GM23338 (cell line): ENCODE data around the gene DAAM1.

ENCODE experiments used
- CREB1 ChIP-seq: fragments of 250-450 bp; sonication (Bioruptor Pico); IDR thresholded peaks from 2 replicates; pipeline ENCODE4 v1.5.0; 2020; ENCODE audit warnings: low read depth, mild to moderate bottlenecking, moderate library complexity
- EZH2 ChIP-seq: fragments of 200-600 bp; sonication (generic); IDR thresholded peaks from one replicate; pipeline ENCODE4 v1.8.0; 2017; ENCODE audit warnings: antibody characterized with exemption, mild to moderate bottlenecking, low read depth; ENCODE audit not compliant: unreplicated experiment
- EZH2phosphoT487 ChIP-seq: fragments of 200-600 bp; sonication (generic); IDR thresholded peaks from one replicate; pipeline ENCODE4 v1.8.1; 2018; ENCODE audit warnings: antibody characterized with exemption; ENCODE audit not compliant: unreplicated experiment
- POLR2AphosphoS5 ChIP-seq: IDR thresholded peaks from 2 replicates; pipeline ENCODE4 v1.6.1; 2016; ENCODE audit warnings: antibody characterized with exemption, low read depth
- ZNF114 ChIP-seq: fragments of 250-450 bp; sonication (Bioruptor Pico); IDR thresholded peaks from 2 replicates; pipeline ENCODE4 v1.5.0; 2020; ENCODE audit warnings: mild to moderate bottlenecking, moderate library complexity
- ZNF331 ChIP-seq: fragments of 250-450 bp; sonication (Bioruptor Pico); IDR thresholded peaks from 2 replicates; pipeline ENCODE4 v1.5.0; 2020; ENCODE audit warnings: low read depth, mild to moderate bottlenecking, moderate library complexity
- TF ChIP-seq, protein P1 (sequence below): IDR thresholded peaks from one replicate; pipeline ENCODE4 v1.6.1; 2018; ENCODE audit warnings: antibody characterized with exemption; ENCODE audit not compliant: unreplicated experiment
- TF ChIP-seq, protein P2 (sequence below), 2 experiments: fragments of 200-600 bp in 1 of 2; sonication (generic) in 1 of 2; conservative IDR thresholded peaks; 2 replicates each; pipeline versions ENCODE4 v1.5.1 to v1.6.1; 2016 to 2017; ENCODE audit warnings: antibody characterized with exemption in 2 of 2, low read depth in 2 of 2, mild to moderate bottlenecking in 2 of 2, moderate library complexity in 1 of 2

DNA sequence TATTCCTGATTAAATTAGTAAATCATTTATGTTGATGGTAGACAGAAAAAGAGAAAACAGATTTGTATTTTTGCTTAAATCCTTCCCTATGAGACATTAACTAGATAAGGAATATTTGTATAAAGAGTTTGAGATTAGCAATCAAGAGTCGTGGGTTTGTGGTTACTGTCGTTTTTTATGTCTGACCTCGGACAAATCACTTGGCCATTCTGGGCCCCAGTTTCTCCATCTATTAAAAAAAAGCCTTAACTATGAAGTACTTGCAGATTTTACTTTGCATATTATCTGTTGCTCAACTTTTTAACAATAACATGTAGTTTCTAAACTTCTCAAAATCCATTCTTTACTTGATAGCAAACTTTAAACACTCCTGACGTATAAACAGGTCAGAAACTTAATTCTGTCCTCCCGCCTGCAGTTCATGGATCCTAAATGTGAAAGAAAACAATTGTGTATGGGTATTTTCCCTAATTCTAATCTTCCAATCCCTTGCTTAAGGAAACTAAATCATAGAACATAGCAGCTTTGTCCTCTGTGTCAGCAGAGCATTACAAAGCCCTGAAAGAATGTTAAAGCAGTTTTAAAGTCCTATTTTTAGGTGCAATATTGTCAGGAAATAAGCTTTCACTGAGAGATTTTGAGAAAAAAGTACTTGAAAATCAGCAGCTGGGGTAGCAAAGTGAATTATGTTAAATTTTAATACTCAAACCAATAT lies 158.5 kb downstream of the DAAM1 start:
- TF ChIP-seq EZH2phosphoT487 (no peak), CREB1 (CRISPR knock-in tag) (no peak), EZH2 (no peak), ZNF114 (CRISPR knock-in tag) (no peak), POLR2AphosphoS5 (no peak), ZNF331 (no peak)
- TF ChIP-seq, protein P1, sequence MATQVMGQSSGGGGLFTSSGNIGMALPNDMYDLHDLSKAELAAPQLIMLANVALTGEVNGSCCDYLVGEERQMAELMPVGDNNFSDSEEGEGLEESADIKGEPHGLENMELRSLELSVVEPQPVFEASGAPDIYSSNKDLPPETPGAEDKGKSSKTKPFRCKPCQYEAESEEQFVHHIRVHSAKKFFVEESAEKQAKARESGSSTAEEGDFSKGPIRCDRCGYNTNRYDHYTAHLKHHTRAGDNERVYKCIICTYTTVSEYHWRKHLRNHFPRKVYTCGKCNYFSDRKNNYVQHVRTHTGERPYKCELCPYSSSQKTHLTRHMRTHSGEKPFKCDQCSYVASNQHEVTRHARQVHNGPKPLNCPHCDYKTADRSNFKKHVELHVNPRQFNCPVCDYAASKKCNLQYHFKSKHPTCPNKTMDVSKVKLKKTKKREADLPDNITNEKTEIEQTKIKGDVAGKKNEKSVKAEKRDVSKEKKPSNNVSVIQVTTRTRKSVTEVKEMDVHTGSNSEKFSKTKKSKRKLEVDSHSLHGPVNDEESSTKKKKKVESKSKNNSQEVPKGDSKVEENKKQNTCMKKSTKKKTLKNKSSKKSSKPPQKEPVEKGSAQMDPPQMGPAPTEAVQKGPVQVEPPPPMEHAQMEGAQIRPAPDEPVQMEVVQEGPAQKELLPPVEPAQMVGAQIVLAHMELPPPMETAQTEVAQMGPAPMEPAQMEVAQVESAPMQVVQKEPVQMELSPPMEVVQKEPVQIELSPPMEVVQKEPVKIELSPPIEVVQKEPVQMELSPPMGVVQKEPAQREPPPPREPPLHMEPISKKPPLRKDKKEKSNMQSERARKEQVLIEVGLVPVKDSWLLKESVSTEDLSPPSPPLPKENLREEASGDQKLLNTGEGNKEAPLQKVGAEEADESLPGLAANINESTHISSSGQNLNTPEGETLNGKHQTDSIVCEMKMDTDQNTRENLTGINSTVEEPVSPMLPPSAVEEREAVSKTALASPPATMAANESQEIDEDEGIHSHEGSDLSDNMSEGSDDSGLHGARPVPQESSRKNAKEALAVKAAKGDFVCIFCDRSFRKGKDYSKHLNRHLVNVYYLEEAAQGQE = no peak
- TF ChIP-seq, protein P2, sequence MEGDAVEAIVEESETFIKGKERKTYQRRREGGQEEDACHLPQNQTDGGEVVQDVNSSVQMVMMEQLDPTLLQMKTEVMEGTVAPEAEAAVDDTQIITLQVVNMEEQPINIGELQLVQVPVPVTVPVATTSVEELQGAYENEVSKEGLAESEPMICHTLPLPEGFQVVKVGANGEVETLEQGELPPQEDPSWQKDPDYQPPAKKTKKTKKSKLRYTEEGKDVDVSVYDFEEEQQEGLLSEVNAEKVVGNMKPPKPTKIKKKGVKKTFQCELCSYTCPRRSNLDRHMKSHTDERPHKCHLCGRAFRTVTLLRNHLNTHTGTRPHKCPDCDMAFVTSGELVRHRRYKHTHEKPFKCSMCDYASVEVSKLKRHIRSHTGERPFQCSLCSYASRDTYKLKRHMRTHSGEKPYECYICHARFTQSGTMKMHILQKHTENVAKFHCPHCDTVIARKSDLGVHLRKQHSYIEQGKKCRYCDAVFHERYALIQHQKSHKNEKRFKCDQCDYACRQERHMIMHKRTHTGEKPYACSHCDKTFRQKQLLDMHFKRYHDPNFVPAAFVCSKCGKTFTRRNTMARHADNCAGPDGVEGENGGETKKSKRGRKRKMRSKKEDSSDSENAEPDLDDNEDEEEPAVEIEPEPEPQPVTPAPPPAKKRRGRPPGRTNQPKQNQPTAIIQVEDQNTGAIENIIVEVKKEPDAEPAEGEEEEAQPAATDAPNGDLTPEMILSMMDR (conservative IDR thresholded peaks at IDR 0.05; ENCODE audit: low read depth in 2 of 2) = no peak
